Measurements from ENCODE around the gene INAFM1. TPM values are rescaled to one million over a fixed set of nuclear protein-coding genes. Genes with fewer than 3 reads are reported as not detected.

Gene INAFM1
- total RNA-seq: 10 to 100 TPM; 16.1 to 17.1 TPM
- long read RNA-seq, partial matches to known transcripts: 0 of 2 reads
- long read RNA-seq, other reads (novel, unspliced or antisense): 0 of 2 reads

- DNase-seq (peak; percentile 98), ATAC-seq (peak; percentile 87 to 88)
- intact Hi-C loops (cut with DNase I): no loop called here
These were observed at the start of gene INAFM1 for GRCh38 chr19:47274071-47274890. TSS of gene INAFM1 (plus strand) at chr19:47274885. CDS start at chr19:47274920, 35 bp downstream.

GRCh38 chr19:47225746-47226425 is 48.8 kb upstream of the INAFM1 start:
- intact Hi-C loops (cut with DNase I): no loop called here
- DNase-seq (peak; percentile 91), ATAC-seq (peak; percentile 79 to 83)

- peak; percentile 87 for DNase-seq
- intact Hi-C loops (cut with DNase I): no loop called here
- ATAC-seq: peak; percentile 41 to 70
These were observed 48.0 kb upstream of the INAFM1 start for GRCh38 chr19:47226426-47227351.

GRCh38 chr19:47227352-47228167 is 47.1 kb upstream of the INAFM1 start:
- ATAC-seq (peak; percentile 43 to 57), DNase-seq (peak; percentile 93)
- intact Hi-C loops (cut with DNase I): no loop called here

GRCh38 chr19:47228168-47228936 is 46.3 kb upstream of the INAFM1 start:
- DNase-seq (peak; percentile 60), ATAC-seq (peak in 1 of 2 donors; percentile 0)
- intact Hi-C loops (cut with DNase I): no loop called here

- no peak for DNase-seq
- intact Hi-C loops (cut with DNase I): no loop called here
These were observed 45.6 kb upstream of the INAFM1 start for GRCh38 chr19:47228937-47229675.

GRCh38 chr19:47229676-47230053 is 45.0 kb upstream of the INAFM1 start:
- ATAC-seq: no peak
- DNase-seq: no peak
- intact Hi-C loops (cut with DNase I): no loop called here

More at GRCh38 chr19:47228937-47229675, 45.6 kb upstream of the INAFM1 start:
- no peak for ATAC-seq

- DNase-seq: peak; percentile 72
These were observed 44.4 kb upstream of the INAFM1 start for GRCh38 chr19:47230054-47230920.

GRCh38 chr19:47230921-47231214 is 43.8 kb upstream of the INAFM1 start, which contains the start of gene BBC3:
TSS of gene BBC3 (minus strand) at chr19:47231199. CDS start at chr19:47228431, 2,768 bp downstream.
- no peak for DNase-seq
- ATAC-seq: no peak
- intact Hi-C loops (cut with DNase I): no loop called here

More at GRCh38 chr19:47230054-47230920, 44.4 kb upstream of the INAFM1 start:
- peak in 1 of 2 donors; percentile 4 for ATAC-seq
- intact Hi-C loops (cut with DNase I): no loop called here

GRCh38 chr19:47231215-47232054 is 43.2 kb upstream of the INAFM1 start:
- peak; percentile 38 to 62 for ATAC-seq
- peak; percentile 90 for DNase-seq
- intact Hi-C loops (cut with DNase I): no loop called here

- ATAC-seq: no peak
- intact Hi-C loops (cut with DNase I): no loop called here
- no peak for DNase-seq
These were observed 42.1 kb upstream of the INAFM1 start for GRCh38 chr19:47232422-47233211.

- DNase-seq: no peak
- intact Hi-C loops (cut with DNase I): no loop called here
- ATAC-seq: no peak
These were observed 38.5 kb upstream of the INAFM1 start for GRCh38 chr19:47236072-47236675.

GRCh38 chr19:47239152-47239551 is 35.5 kb upstream of the INAFM1 start:
- intact Hi-C loops (cut with DNase I): no loop called here
- ATAC-seq (no peak), DNase-seq (no peak)
